Measurements from ENCODE around the gene OR2V1. TPM values are rescaled to one million over a fixed set of nuclear protein-coding genes. Genes with fewer than 3 reads are reported as not detected.
"Not testable (repeated sequence)": the region's sequence is repeated elsewhere in the genome, so short reads cannot be mapped to it uniquely, and the experiment has no call there.

Gene OR2V1, protein sequence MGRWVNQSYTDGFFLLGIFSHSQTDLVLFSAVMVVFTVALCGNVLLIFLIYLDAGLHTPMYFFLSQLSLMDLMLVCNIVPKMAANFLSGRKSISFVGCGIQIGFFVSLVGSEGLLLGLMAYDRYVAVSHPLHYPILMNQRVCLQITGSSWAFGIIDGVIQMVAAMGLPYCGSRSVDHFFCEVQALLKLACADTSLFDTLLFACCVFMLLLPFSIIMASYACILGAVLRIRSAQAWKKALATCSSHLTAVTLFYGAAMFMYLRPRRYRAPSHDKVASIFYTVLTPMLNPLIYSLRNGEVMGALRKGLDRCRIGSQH
- not detected for total RNA-seq

DNA sequence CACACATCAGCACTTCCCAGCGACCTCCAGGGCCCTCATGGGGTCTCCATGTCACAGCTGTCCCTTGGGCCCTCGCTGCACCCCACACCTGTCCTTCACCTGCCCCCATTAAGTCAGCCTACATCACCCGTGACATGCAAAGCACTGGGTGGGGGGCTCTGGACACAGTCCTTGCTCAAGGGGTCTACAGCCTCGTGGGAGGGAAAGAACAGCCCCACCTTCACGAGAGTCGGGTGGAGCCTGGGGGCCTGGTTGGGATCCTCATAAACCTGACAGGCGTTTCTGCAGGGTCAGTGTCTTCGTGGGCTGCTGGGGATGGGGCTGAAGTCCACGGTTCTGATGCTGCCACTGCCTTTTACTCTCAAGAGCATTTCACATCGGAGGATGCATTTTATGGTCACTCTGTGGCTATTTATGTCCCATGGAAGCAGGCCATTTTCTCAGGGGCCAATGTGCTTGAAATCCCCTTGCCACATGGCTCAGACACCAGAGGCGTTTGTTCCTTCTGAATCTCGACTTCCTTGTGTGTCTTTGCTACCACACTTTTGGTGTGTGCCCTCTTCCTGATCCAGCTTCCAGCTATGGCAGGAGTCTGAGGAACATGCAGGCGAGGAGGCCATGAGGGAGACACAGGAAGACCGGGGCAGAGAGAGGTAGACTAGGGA, at the start of gene OR2V1:
Gene OR2V1 (minus strand): TSS at position 338 of the 665 bp plus-strand sequence. CDS start 5,865 bp downstream, outside the sequence.
- H3K4me3 ChIP-seq: no peak within 1 kb of the TSS
- H3K4me1 ChIP-seq: peaks cover 0 to 6% (median 0%) of the 10 kb centered on the region in 4 donors
- no peaks in the 10 kb centered on the region for H3K9me3 ChIP-seq
- no peak within 1 kb of the TSS for H3K27ac ChIP-seq
- DNase-seq: no peak
- WGBS, 2 donors: 71 to 76% methylated on average over 5 to 14 of the region's 14 CpGs
- TF ChIP-seq, protein P1, sequence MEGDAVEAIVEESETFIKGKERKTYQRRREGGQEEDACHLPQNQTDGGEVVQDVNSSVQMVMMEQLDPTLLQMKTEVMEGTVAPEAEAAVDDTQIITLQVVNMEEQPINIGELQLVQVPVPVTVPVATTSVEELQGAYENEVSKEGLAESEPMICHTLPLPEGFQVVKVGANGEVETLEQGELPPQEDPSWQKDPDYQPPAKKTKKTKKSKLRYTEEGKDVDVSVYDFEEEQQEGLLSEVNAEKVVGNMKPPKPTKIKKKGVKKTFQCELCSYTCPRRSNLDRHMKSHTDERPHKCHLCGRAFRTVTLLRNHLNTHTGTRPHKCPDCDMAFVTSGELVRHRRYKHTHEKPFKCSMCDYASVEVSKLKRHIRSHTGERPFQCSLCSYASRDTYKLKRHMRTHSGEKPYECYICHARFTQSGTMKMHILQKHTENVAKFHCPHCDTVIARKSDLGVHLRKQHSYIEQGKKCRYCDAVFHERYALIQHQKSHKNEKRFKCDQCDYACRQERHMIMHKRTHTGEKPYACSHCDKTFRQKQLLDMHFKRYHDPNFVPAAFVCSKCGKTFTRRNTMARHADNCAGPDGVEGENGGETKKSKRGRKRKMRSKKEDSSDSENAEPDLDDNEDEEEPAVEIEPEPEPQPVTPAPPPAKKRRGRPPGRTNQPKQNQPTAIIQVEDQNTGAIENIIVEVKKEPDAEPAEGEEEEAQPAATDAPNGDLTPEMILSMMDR (IDR thresholded peaks at IDR 0.05): no peak
- no peak for TF ChIP-seq POLR2A (IDR thresholded peaks at IDR 0.05)
- TF ChIP-seq POLR2AphosphoS5 (IDR thresholded peaks at IDR 0.05): no peak
- no peak for TF ChIP-seq EP300 (IDR thresholded peaks at IDR 0.05)
- no peak for ATAC-seq (ENCODE audit: low FRiP score in 2 of 2)
- H3K36me3 ChIP-seq: no peaks in the 10 kb centered on the region
- H3K27me3 ChIP-seq: no peaks in the 10 kb centered on the region

DNA sequence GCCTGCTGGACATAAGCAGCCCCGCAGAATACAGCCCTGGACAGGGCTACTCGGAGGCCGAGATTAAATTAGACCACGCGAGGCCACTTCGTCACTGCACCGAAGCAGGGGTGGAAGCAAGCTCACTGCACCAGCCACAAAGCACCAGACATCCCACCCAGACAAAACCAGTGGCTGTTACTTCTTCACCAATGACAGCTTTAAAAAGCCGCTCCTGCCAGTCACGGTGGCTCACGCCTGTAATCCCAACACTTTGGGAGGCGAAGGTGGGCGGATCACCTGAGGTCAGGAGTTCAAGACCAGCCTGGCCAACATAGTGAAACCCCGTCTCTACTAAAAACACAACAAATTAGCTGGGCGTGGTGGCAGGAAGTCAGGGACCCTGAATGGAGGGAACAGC, 46.6 kb upstream of the OR2V1 start:
- H3K27ac ChIP-seq; DNase-seq; H3K9me3 ChIP-seq; ATAC-seq (ENCODE audit: low FRiP score in 2 of 2); H3K36me3 ChIP-seq; H3K27me3 ChIP-seq; H3K4me3 ChIP-seq: not testable (repeated sequence)
- 73 to 75% methylated on average over 14 of the region's 14 CpGs for WGBS, 2 donors
- peaks cover 0 to 20% (median 6%) of the 10 kb centered on the region in 4 donors for H3K4me1 ChIP-seq

DNA sequence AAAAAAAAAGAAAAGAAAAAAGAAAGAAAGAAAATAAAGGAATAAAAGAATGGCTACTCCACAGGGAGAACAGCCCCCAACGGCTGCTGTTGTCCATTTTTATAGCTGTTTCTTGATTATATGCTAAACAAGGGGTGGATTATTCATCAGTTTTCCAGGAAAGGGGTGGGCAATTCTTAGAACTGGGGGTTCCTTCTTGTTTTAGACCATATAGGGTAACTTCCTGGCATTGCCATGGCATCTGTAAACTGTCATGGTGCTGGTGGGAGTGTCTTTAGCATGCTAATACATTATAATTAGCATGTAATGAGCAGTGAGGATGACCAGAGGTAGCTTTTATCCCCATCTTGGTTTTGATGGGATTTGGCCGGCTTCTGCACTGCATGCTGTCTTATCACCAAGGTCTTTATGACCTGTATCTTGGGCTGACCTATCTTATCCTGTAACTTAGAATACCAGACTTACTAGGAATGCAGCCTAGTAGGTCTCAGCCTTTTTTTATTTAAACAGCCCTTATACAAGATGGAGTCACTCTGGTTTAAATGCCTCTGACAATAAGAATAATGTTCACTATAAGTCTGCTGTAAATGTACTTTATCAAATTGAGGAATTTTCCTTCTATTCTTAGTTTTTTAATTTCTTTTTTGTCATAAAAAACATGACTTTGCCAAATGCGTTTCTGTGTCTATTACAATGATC, 45.4 kb upstream of the OR2V1 start:
- Histone ChIP-seq H3K4me1 (peaks cover 0 to 12% (median 6%) of the 10 kb centered on the region in 4 donors), H3K4me3 (no peak overlapping the region), H3K27ac (no peak overlapping the region), H3K27me3 (peaks cover 0 to 10% (median 0%) of the 10 kb centered on the region in 4 donors), H3K36me3 (no peaks in the 10 kb centered on the region), H3K9me3 (no peaks in the 10 kb centered on the region)
- ATAC-seq (ENCODE audit: low FRiP score in 2 of 2) (no peak), DNase-seq (no peak)
- WGBS, 2 donors: 72 to 77% methylated on average over 3 of the region's 3 CpGs
- TF ChIP-seq EP300 (IDR thresholded peaks at IDR 0.05) (no peak), POLR2A (IDR thresholded peaks at IDR 0.05) (no peak), POLR2AphosphoS5 (IDR thresholded peaks at IDR 0.05) (no peak)
- TF ChIP-seq, protein P1 (IDR thresholded peaks at IDR 0.05): no peak

DNA sequence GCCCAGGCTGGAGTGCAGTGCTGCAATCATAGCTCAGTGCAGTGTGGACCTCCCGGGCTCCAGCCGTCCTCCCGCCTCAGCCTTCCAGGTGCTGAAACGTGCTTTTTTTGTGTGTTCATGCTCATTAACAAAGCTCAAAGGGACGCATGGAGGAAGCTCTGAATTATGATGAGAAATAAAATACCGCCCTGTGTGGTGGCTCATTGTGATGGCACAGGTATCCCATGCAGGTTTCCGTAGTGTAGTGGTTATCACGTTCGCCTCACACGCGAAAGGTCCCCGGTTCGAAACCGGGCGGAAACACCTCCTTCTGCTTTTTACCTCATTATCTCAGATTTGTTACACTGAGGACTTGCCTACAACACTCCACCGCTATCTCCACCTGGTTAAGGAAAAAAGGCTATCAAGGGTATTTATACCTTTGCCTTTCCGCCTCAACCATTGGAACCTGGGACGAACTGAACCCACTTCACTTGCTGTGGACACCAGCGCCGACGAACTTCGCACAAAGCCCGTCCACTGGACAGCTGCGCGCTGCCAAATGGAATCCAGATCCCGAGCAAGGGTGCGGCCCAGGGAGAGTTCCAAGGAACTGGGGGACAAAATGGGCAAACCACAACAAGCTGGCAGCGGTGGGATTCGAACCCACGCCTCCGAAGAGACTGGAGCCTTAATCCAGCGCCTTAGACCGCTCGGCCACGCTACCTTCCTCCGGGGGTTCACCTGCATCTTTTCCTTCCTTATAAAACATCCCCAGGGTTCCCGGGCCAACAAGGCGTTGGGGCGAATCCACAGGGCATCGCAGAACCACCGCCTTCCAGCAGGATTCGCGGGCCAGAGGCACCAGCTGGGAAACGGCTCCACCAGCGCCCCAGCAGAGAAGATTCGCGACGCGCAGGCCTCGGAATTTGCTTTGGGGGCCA, 42.7 kb upstream of the OR2V1 start:
- H3K4me3 ChIP-seq: no peak overlapping the region

More for the DNA sequence above, 42.7 kb upstream of the OR2V1 start:
- Histone ChIP-seq H3K27me3 (peaks cover 1 to 27% (median 11%) of the 10 kb centered on the region in 4 donors), H3K9me3 (no peaks in the 10 kb centered on the region), H3K36me3 (no peaks in the 10 kb centered on the region), H3K27ac (no peak overlapping the region), H3K4me1 (peaks cover 0 to 22% (median 12%) of the 10 kb centered on the region in 4 donors)
- DNase-seq (no peak), ATAC-seq (ENCODE audit: low FRiP score in 2 of 2) (no peak)
- TF ChIP-seq POLR2AphosphoS5 (IDR thresholded peaks at IDR 0.05) (no peak), EP300 (IDR thresholded peaks at IDR 0.05) (no peak), POLR2A (IDR thresholded peaks at IDR 0.05) (no peak)
- TF ChIP-seq, protein P1 (IDR thresholded peaks at IDR 0.05): no peak
- 7 to 10% methylated on average over 39 to 50 of the region's 50 CpGs for WGBS, 2 donors

All from upper lobe of left lung (tissue), 6 donors.